Inflammatory macrophage treated with lipopolysaccharide for 4 hours (primary cell): ENCODE data around the gene TRAPPC10.
"Not testable (repeated sequence)": the region's sequence is repeated elsewhere in the genome, so short reads cannot be mapped to it uniquely, and the experiment has no call there.

Experiments used
- DNase-seq: peaks from one replicate; pipeline ENCODE4 v3.0.0-alpha.2; 2020

Gene TRAPPC10

DNA sequence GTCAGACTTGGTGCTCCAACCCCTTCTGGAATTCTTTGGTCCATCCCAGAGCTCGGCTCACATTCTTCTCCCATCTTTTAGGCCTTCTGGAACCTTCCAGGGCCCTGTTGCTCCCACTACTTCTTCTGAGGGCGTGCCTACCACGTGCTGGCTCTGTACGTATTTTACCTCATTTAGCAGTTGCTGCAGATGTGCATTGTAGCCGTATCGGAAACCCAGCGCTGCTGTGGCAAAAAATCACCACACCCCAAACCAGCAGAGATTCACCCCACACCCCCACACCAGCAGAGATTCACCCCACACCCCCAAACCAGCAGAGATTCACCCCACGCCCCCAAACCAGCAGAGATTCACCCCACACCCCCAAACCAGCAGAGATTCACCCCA lies 143.9 kb downstream of the TRAPPC10 start:
- not testable (repeated sequence) for DNase-seq
